Loucy (cell line): ENCODE data around the gene RAB35.

Experiments
- H2AFZ ChIP-seq: fragments of 200-600 bp; sonication (generic); 2 replicates; pipeline ENCODE4 v1.6.0; 2016; ENCODE audit warnings: antibody characterized with exemption, mild to moderate bottlenecking, low read length, moderate library complexity
- H3F3A ChIP-seq: fragments of 200-600 bp; 2 replicates; pipeline ENCODE4 v1.6.0; 2016; ENCODE audit warnings: antibody characterized with exemption, low read depth, mild to moderate bottlenecking
- H3K27me3 ChIP-seq: fragments of 200-600 bp; sonication (generic); 2 replicates; pipeline ENCODE4 v1.6.1; 2014; ENCODE audit warnings: low read length, mild to moderate bottlenecking; ENCODE audit not compliant: insufficient read depth, poor library complexity, severe bottlenecking
- H3K36me3 ChIP-seq: fragments of 200-600 bp; sonication (generic); 2 replicates; pipeline ENCODE4 v1.6.1; 2016; ENCODE audit warnings: low read length; ENCODE audit not compliant: insufficient read depth
- H3K4me1 ChIP-seq: fragments of 200-600 bp; sonication (generic); 2 replicates; pipeline ENCODE4 v1.5.1; 2014; ENCODE audit warnings: low read length, mild to moderate bottlenecking; ENCODE audit not compliant: insufficient read depth, poor library complexity, severe bottlenecking
- H3K4me2 ChIP-seq: fragments of 200-600 bp; sonication (generic); 2 replicates; pipeline ENCODE4 v1.6.0; 2014; ENCODE audit warnings: antibody characterized with exemption, low read length, low read depth, mild to moderate bottlenecking; ENCODE audit not compliant: poor library complexity, severe bottlenecking
- H3K4me3 ChIP-seq: fragments of 200-600 bp; sonication (generic); 2 replicates; pipeline ENCODE4 v1.5.1; 2014; ENCODE audit warnings: low read length, mild to moderate bottlenecking, mixed read lengths; ENCODE audit not compliant: poor library complexity, severe bottlenecking
- H3K79me2 ChIP-seq: fragments of 200-600 bp; sonication (generic); 2 replicates; pipeline ENCODE4 v1.6.1; 2014; ENCODE audit warnings: low read length; ENCODE audit not compliant: insufficient read depth
- H3K9ac ChIP-seq: fragments of 200-600 bp; sonication (generic); 2 replicates; pipeline ENCODE4 v1.6.0; 2014; ENCODE audit warnings: mild to moderate bottlenecking, low read depth, low read length, moderate library complexity; ENCODE audit not compliant: poor library complexity, severe bottlenecking
- H3K9me2 ChIP-seq: fragments of 200-600 bp; sonication (generic); replicated peaks from 2 replicates; pipeline ENCODE4 v1.6.1; 2016; ENCODE audit warnings: low read depth, low read length, mixed read lengths
- H3K9me3 ChIP-seq: fragments of 200-600 bp; sonication (generic); 2 replicates; pipeline ENCODE4 v1.6.1; 2014; ENCODE audit warnings: mild to moderate bottlenecking, antibody characterized with exemption, low read length, low read depth; ENCODE audit not compliant: insufficient read depth
- H4K20me1 ChIP-seq: fragments of 200-600 bp; sonication (generic); 2 replicates; pipeline ENCODE4 v1.6.0; 2014; ENCODE audit warnings: antibody characterized with exemption, low read length, mild to moderate bottlenecking; ENCODE audit not compliant: insufficient read depth, poor library complexity, severe bottlenecking
- CTCF ChIP-seq: fragments of 200-600 bp; sonication (generic); conservative IDR thresholded peaks from 2 replicates; pipeline ENCODE4 v1.5.1; 2014; ENCODE audit warnings: mild to moderate bottlenecking, antibody characterized with exemption, low read length
- EZH2phosphoT487 ChIP-seq: fragments of 200-600 bp; IDR thresholded peaks from 2 replicates; pipeline ENCODE4 v1.6.1; 2018; ENCODE audit warnings: antibody characterized with exemption, mild to moderate bottlenecking, moderate library complexity, borderline replicate concordance

The RAB35 gene

GRCh38 chr12:120126635-120127005 lies 10.1 kb upstream of the RAB35 start:
- no peaks in the 10 kb centered on the region for H3K9me2 ChIP-seq
- H3F3A ChIP-seq: no peaks in the 10 kb centered on the region
- H4K20me1 ChIP-seq: no peaks in the 10 kb centered on the region
- TF ChIP-seq EZH2phosphoT487 (no peak), CTCF (no peak)
- H3K9ac ChIP-seq: no peak overlapping the region
- no peak overlapping the region for H3K4me3 ChIP-seq
- H2AFZ ChIP-seq: no peak overlapping the region
- H3K9me3 ChIP-seq: no peaks in the 10 kb centered on the region
- peaks cover 7% of the 10 kb centered on the region for H3K4me1 ChIP-seq
- H3K79me2 ChIP-seq: no peaks in the 10 kb centered on the region
- H3K4me2 ChIP-seq: no peak overlapping the region
- peaks cover 48% of the 10 kb centered on the region; the same call in 1 of the 2 replicates for H3K36me3 ChIP-seq
- no peaks in the 10 kb centered on the region for H3K27me3 ChIP-seq

- no peaks in the 10 kb centered on the region for H3K27me3 ChIP-seq
- no peaks in the 10 kb centered on the region for H4K20me1 ChIP-seq
- peaks cover 42% of the 10 kb centered on the region; the same call in 1 of the 2 replicates for H3K36me3 ChIP-seq
- no peaks in the 10 kb centered on the region for H3K9me3 ChIP-seq
- no peak overlapping the region for H2AFZ ChIP-seq
- H3K4me2 ChIP-seq: no peak overlapping the region
- TF ChIP-seq CTCF (no peak), EZH2phosphoT487 (no peak)
- no peaks in the 10 kb centered on the region for H3K9me2 ChIP-seq
- H3K79me2 ChIP-seq: no peaks in the 10 kb centered on the region
- no peaks in the 10 kb centered on the region for H3F3A ChIP-seq
- H3K4me1 ChIP-seq: peaks cover 8% of the 10 kb centered on the region
- H3K4me3 ChIP-seq: no peak overlapping the region
- no peak overlapping the region for H3K9ac ChIP-seq
Observed at GRCh38 chr12:120125792-120126634, 9.5 kb upstream of the RAB35 start.

GRCh38 chr12:120125029-120125428 lies 8.5 kb upstream of the RAB35 start:
- TF ChIP-seq EZH2phosphoT487 (no peak), CTCF (no peak)
- peaks cover 33% of the 10 kb centered on the region; the same call in 1 of the 2 replicates for H3K36me3 ChIP-seq
- H3K4me3 ChIP-seq: no peak overlapping the region
- no peaks in the 10 kb centered on the region for H4K20me1 ChIP-seq
- H3K4me2 ChIP-seq: no peak overlapping the region
- H3K9ac ChIP-seq: no peak overlapping the region
- no peaks in the 10 kb centered on the region for H3F3A ChIP-seq
- H3K9me3 ChIP-seq: no peaks in the 10 kb centered on the region
- no peak overlapping the region for H2AFZ ChIP-seq
- H3K9me2 ChIP-seq: no peaks in the 10 kb centered on the region
- H3K79me2 ChIP-seq: no peaks in the 10 kb centered on the region
- H3K4me1 ChIP-seq: peaks cover 12% of the 10 kb centered on the region
- no peaks in the 10 kb centered on the region for H3K27me3 ChIP-seq
